T follicular helper cell (primary cell): ENCODE results near the gene SPACA7.
"Not testable (repeated sequence)": the region's sequence is repeated elsewhere in the genome, so short reads cannot be mapped to it uniquely, and the experiment has no call there.

Source experiments
- DNase-seq: peaks from one replicate; pipeline ENCODE4 v3.0.0-alpha.2; 2020; ENCODE audit warnings: low read depth

SPACA7 gene

GRCh38 chr13:112350300-112350699, 25.9 kb upstream of the SPACA7 start:
- DNase-seq: no peak

GRCh38 chr13:112351825-112352224, 24.3 kb upstream of the SPACA7 start:
- no peak for DNase-seq

GRCh38 chr13:112353856-112354255, 22.3 kb upstream of the SPACA7 start:
- no peak for DNase-seq

- no peak for DNase-seq
Observed at GRCh38 chr13:112354330-112355273, 21.6 kb upstream of the SPACA7 start.

- no peak for DNase-seq
Observed at GRCh38 chr13:112355274-112355838, 20.8 kb upstream of the SPACA7 start.

- no peak for DNase-seq
Observed at GRCh38 chr13:112356190-112356589, 20.0 kb upstream of the SPACA7 start.

- no peak for DNase-seq
Observed at GRCh38 chr13:112358156-112358555, 18.0 kb upstream of the SPACA7 start.

GRCh38 chr13:112362021-112362420, 14.1 kb upstream of the SPACA7 start:
- DNase-seq: no peak

- no peak for DNase-seq
Observed at GRCh38 chr13:112363867-112364528, 12.2 kb upstream of the SPACA7 start.

GRCh38 chr13:112366907-112367646, 9.1 kb upstream of the SPACA7 start:
- no peak for DNase-seq

GRCh38 chr13:112368883-112369282, 7.3 kb upstream of the SPACA7 start:
- DNase-seq: no peak

GRCh38 chr13:112370311-112370710, 5.8 kb upstream of the SPACA7 start:
- DNase-seq: no peak

- no peak for DNase-seq
Observed at GRCh38 chr13:112374271-112374670, 1.9 kb upstream of the SPACA7 start.

GRCh38 chr13:112391746-112392145, 15.6 kb downstream of the SPACA7 start:
- no peak for DNase-seq

- DNase-seq: no peak
Observed at GRCh38 chr13:112392719-112393118, 16.6 kb downstream of the SPACA7 start.

GRCh38 chr13:112395022-112395421, 18.9 kb downstream of the SPACA7 start:
- DNase-seq: not testable (repeated sequence)

- not testable (repeated sequence) for DNase-seq
Observed at GRCh38 chr13:112395941-112396340, 19.8 kb downstream of the SPACA7 start.

GRCh38 chr13:112397108-112397507, 21.0 kb downstream of the SPACA7 start:
- DNase-seq: no peak

- not testable (repeated sequence) for DNase-seq
Observed at GRCh38 chr13:112398347-112398746, 22.2 kb downstream of the SPACA7 start.

GRCh38 chr13:112409828-112410227, 33.7 kb downstream of the SPACA7 start:
- DNase-seq: not testable (repeated sequence)

GRCh38 chr13:112416647-112417046, 40.5 kb downstream of the SPACA7 start:
- no peak for DNase-seq

GRCh38 chr13:112417079-112417478, 40.9 kb downstream of the SPACA7 start:
- DNase-seq: no peak
